OCI-LY1 (cell line): ENCODE data around the gene ARHGAP9.

Experiments used
- H2AFZ ChIP-seq: fragments of 200-600 bp; sonication (generic), shearing (Covaris generic); 2 replicates; pipeline ENCODE4 v1.6.0; 2014; ENCODE audit warnings: antibody characterized with exemption, mild to moderate bottlenecking, low read length
- H3F3A ChIP-seq: fragments of 200-600 bp; sonication (generic), shearing (Covaris generic); 2 replicates; pipeline ENCODE4 v1.6.0; 2014; ENCODE audit warnings: mild to moderate bottlenecking, antibody characterized with exemption, low read length, moderate library complexity; ENCODE audit not compliant: insufficient read depth
- H3K27ac ChIP-seq: fragments of 200-600 bp; sonication (generic); 2 replicates; pipeline ENCODE4 v1.5.1; 2014; ENCODE audit warnings: low read length, mixed run types, mild to moderate bottlenecking, low read depth; ENCODE audit not compliant: poor library complexity, severe bottlenecking
- H3K27me3 ChIP-seq: fragments of 200-600 bp; sonication (generic); 2 replicates; pipeline ENCODE4 v1.6.0; 2014; ENCODE audit warnings: antibody characterized with exemption, mild to moderate bottlenecking, low read length, moderate library complexity; ENCODE audit not compliant: insufficient read depth
- H3K36me3 ChIP-seq: fragments of 200-600 bp; sonication (generic); 2 replicates; pipeline ENCODE4 v1.6.1; 2014; ENCODE audit warnings: mild to moderate bottlenecking, antibody characterized with exemption, low read length, moderate library complexity, mixed read lengths; ENCODE audit not compliant: insufficient read depth
- H3K4me1 ChIP-seq: fragments of 200-600 bp; sonication (generic); 2 replicates; pipeline ENCODE4 v1.5.1; 2014; ENCODE audit warnings: mild to moderate bottlenecking, low read length, moderate library complexity; ENCODE audit not compliant: insufficient read depth, severe bottlenecking
- H3K4me2 ChIP-seq: fragments of 200-600 bp; sonication (generic), shearing (Covaris generic); 2 replicates; pipeline ENCODE4 v1.6.1; 2014; ENCODE audit warnings: low read length
- H3K4me3 ChIP-seq: fragments of 200-600 bp; sonication (generic); 2 replicates; pipeline ENCODE4 v1.5.1; 2014; ENCODE audit warnings: low read length, low read depth, mild to moderate bottlenecking, mixed read lengths; ENCODE audit not compliant: poor library complexity, severe bottlenecking
- H3K79me2 ChIP-seq: fragments of 200-600 bp; shearing (Covaris generic); 2 replicates; pipeline ENCODE4 v1.6.1; 2016; ENCODE audit warnings: mixed run types, low read length, mixed read lengths; ENCODE audit not compliant: insufficient read depth
- H3K9ac ChIP-seq: fragments of 200-600 bp; sonication (generic), shearing (Covaris generic); 2 replicates; pipeline ENCODE4 v1.6.1; 2014; ENCODE audit warnings: mild to moderate bottlenecking, low read length, mixed read lengths
- H3K9me2 ChIP-seq: fragments of 200-600 bp; sonication (generic), shearing (Covaris generic); 2 replicates; pipeline ENCODE4 v1.6.1; 2014; ENCODE audit warnings: low read depth, mild to moderate bottlenecking, low read length, mixed read lengths
- H3K9me3 ChIP-seq: fragments of 200-600 bp; shearing (Covaris generic); 2 replicates; pipeline ENCODE4 v1.6.1; 2014; ENCODE audit warnings: low read length, mixed read lengths
- H4K20me1 ChIP-seq: fragments of 200-600 bp; sonication (generic), shearing (Covaris generic); 2 replicates; pipeline ENCODE4 v1.6.0; 2016; ENCODE audit warnings: mild to moderate bottlenecking, low read length; ENCODE audit not compliant: insufficient read depth
- EZH2 ChIP-seq: fragments of 200-600 bp; sonication (generic), shearing (Covaris generic); IDR thresholded peaks from 2 replicates; pipeline ENCODE4 v1.8.0; 2017; ENCODE audit warnings: borderline replicate concordance, mixed run types, mild to moderate bottlenecking, antibody characterized with exemption, low read length, moderate library complexity, mixed read lengths
- TF ChIP-seq, protein P1 (sequence below): fragments of 200-600 bp; sonication (generic), shearing (Covaris generic); IDR thresholded peaks from 2 replicates; pipeline ENCODE4 v1.5.1; 2017; ENCODE audit warnings: mild to moderate bottlenecking, antibody characterized with exemption, low read length, moderate library complexity, mixed read lengths

The ARHGAP9 gene

DNA sequence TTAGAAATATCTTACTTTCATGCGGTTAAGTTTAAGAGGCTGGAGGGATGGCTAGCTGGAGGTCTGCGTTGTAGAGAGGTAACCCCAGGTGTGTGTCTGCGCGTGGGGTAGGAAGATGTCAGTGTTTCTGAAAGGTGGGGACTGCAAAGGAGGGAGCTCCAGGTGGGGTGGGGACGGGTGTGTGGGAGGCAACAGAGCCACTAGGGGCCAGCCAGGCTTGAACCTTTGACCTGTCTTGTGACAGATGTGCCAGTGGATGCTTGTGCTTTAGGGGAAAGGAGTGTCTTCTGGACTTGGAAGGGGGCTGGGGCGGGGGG is 19.2 kb downstream of the ARHGAP9 start:
- H3K4me3 ChIP-seq = peak overlapping the region; percentile 67
- TF ChIP-seq, protein P1, sequence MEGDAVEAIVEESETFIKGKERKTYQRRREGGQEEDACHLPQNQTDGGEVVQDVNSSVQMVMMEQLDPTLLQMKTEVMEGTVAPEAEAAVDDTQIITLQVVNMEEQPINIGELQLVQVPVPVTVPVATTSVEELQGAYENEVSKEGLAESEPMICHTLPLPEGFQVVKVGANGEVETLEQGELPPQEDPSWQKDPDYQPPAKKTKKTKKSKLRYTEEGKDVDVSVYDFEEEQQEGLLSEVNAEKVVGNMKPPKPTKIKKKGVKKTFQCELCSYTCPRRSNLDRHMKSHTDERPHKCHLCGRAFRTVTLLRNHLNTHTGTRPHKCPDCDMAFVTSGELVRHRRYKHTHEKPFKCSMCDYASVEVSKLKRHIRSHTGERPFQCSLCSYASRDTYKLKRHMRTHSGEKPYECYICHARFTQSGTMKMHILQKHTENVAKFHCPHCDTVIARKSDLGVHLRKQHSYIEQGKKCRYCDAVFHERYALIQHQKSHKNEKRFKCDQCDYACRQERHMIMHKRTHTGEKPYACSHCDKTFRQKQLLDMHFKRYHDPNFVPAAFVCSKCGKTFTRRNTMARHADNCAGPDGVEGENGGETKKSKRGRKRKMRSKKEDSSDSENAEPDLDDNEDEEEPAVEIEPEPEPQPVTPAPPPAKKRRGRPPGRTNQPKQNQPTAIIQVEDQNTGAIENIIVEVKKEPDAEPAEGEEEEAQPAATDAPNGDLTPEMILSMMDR = no peak
- H3K27me3 ChIP-seq = no peaks in the 10 kb centered on the region; the same call in 1 of the 2 replicates
- H3K27ac ChIP-seq = peak overlapping the region; percentile 31
- no peaks in the 10 kb centered on the region for H4K20me1 ChIP-seq
- peak overlapping the region; percentile 92 for H3K4me2 ChIP-seq
- H3K9me2 ChIP-seq = no peaks in the 10 kb centered on the region
- H3K9ac ChIP-seq = peak overlapping the region; percentile 64; the same call in 1 of the 2 replicates
- H3K79me2 ChIP-seq = no peaks in the 10 kb centered on the region
- peaks cover 36% of the 10 kb centered on the region for H3K4me1 ChIP-seq
- no peaks in the 10 kb centered on the region for H3K36me3 ChIP-seq
- H2AFZ ChIP-seq = no peak overlapping the region
- no peaks in the 10 kb centered on the region for H3F3A ChIP-seq
- no peaks in the 10 kb centered on the region for H3K9me3 ChIP-seq

DNA sequence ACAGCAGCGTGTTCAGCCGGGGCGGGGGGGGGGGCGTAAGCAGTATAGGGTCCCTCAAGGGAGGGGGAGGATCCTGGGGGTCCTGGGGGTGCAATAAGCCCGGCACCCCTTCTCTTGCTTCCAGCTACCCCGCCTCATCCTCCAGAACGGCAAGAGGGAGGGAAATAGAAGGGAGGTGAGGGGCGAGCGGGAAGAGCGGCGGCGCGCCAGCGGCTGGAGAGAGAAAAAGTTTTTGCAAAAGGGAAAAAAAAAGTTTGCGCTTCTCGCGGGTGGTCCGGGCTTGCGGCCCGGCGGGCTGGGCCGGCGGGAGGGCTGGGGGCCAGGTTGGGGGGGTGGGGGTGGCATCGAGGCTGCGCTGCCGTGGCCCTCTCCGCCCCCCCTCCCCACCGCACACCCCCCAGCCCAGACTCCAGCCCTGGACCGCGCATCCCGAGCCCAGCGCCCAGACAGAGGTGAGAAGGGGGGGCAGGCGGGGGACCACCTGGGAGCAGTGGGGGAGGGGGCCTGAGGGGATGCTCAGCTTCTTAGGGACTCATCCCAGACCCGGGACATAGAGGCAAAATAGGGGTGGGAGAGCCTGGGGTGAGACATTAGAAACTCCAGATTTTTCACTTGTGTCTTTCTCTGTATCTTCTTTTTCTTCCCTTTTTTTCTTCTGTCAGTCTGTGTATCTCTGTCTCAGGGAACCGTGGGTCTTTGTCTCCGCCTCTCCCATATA is 19.8 kb downstream of the ARHGAP9 start, which contains the start of gene GLI1:
TSS of gene GLI1 (plus strand) at position 36 of the 718 bp plus-strand sequence. CDS start 3,907 bp downstream, outside the sequence.
- Histone ChIP-seq H3K4me2 (peak within 1 kb of the TSS; percentile 92), H3K9me3 (no peaks in the 10 kb centered on the region), H2AFZ (peak within 1 kb of the TSS; percentile 21; the same call in 1 of the 2 replicates), H3K36me3 (no peaks in the 10 kb centered on the region), H3K4me3 (peak within 1 kb of the TSS; percentile 67), H3K9me2 (no peaks in the 10 kb centered on the region), H3K27me3 (no peaks in the 10 kb centered on the region; the same call in 1 of the 2 replicates), H4K20me1 (no peaks in the 10 kb centered on the region), H3F3A (no peaks in the 10 kb centered on the region), H3K9ac (peak within 1 kb of the TSS; percentile 64), H3K4me1 (peaks cover 36% of the 10 kb centered on the region), H3K79me2 (no peaks in the 10 kb centered on the region), H3K27ac (peak within 1 kb of the TSS; percentile 65)
- TF ChIP-seq, protein P1 = no peak
- TF ChIP-seq EZH2 = no peak

DNA sequence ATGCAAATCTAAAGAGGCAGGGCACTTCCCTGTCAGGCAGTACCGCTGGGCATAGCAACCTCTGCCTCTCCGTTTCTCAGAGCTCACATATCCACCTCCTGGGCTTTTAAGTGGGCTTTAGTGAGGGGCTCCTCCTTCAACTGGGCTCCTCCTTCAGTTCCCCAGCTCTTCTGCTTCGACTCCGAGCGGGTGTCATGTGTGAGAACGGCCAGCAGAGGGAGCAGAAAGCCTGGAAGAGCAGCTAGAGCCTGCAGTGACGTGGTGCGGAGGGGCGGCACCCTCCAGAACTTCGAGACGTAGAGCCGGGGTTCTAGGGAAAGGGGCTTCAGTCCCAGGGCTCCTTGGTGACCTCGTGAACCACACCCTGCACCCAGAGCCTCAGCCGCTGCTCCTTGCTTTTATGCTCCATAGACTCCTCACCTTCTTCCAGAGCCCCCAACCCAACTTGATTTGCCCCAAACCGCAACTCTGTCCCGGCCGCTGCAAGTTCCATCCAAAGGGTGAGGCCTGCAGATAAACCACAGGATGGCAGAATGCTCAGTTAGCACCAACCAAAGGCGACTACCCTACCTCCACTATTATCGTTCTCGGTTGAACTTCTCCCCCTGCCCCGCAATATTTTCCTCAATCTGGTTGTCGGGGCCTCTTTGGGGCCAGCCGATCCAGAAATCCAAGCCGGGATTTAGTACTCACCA is 20.5 kb downstream of the ARHGAP9 start:
- TF ChIP-seq EZH2 = no peak
- TF ChIP-seq, protein P1 = peak; percentile 97
- no peaks in the 10 kb centered on the region for H3K79me2 ChIP-seq
- peak overlapping the region; percentile 92 for H3K4me2 ChIP-seq
- H3K27me3 ChIP-seq = no peaks in the 10 kb centered on the region
- no peaks in the 10 kb centered on the region for H3F3A ChIP-seq
- no peaks in the 10 kb centered on the region for H3K36me3 ChIP-seq
- H3K27ac ChIP-seq = peak overlapping the region; percentile 65
- H2AFZ ChIP-seq = peak overlapping the region; percentile 21; the same call in 1 of the 2 replicates
- H3K4me3 ChIP-seq = peak overlapping the region; percentile 67
- no peaks in the 10 kb centered on the region for H3K9me3 ChIP-seq
- no peaks in the 10 kb centered on the region for H4K20me1 ChIP-seq
- H3K4me1 ChIP-seq = peaks cover 36% of the 10 kb centered on the region
- H3K9me2 ChIP-seq = no peaks in the 10 kb centered on the region
- H3K9ac ChIP-seq = peak overlapping the region; percentile 64
